HepG2 (cell line): ENCODE data around the gene NCAPD2. TPM values are rescaled to one million over a fixed set of nuclear protein-coding genes. Genes with fewer than 3 reads are reported as not detected.

Source experiments
- BHLHE40 ChIP-seq: IDR thresholded peaks from 2 replicates; pipeline ENCODE4 v1.6.1; 2011; ENCODE audit warnings: low read length, improper control_type of control experiment
- BRCA1 ChIP-seq: sonication (generic); formaldehyde crosslinking; IDR thresholded peaks from 2 replicates; pipeline ENCODE4 v1.4.0; 2020; ENCODE audit warnings: missing genetic modification reagents
- CAMTA2 ChIP-seq: sonication (generic); formaldehyde crosslinking; IDR thresholded peaks from 2 replicates; pipeline ENCODE4 v1.4.0; 2020; ENCODE audit warnings: mild to moderate bottlenecking, missing genetic modification reagents, borderline replicate concordance
- E2F1 ChIP-seq: sonication (generic); formaldehyde crosslinking; IDR thresholded peaks from 2 replicates; pipeline ENCODE4 v1.5.0; 2020; ENCODE audit warnings: missing genetic modification reagents
- FOSL2 ChIP-seq: sonication (generic); formaldehyde crosslinking; IDR thresholded peaks from 2 replicates; pipeline ENCODE4 v1.4.0; 2020; ENCODE audit warnings: missing genetic modification reagents
- HMGA1 ChIP-seq: sonication (generic); formaldehyde crosslinking; conservative IDR thresholded peaks from 2 replicates; pipeline ENCODE4 v1.4.0; 2020; ENCODE audit warnings: missing genetic modification reagents
- LCORL ChIP-seq, 2 experiments: fragments of 450-650 bp in 1 of 2; sonication (generic) in 1 of 2; formaldehyde crosslinking in 1 of 2; IDR thresholded peaks; 2 replicates each; pipeline versions ENCODE4 v1.5.0 to v1.6.1; 2017 to 2020; ENCODE audit warnings: antibody characterized with exemption in 1 of 2, missing genetic modification reagents in 1 of 2
- MYPOP ChIP-seq: sonication (generic); formaldehyde crosslinking; IDR thresholded peaks from 2 replicates; pipeline ENCODE4 v1.8.1; 2023; ENCODE audit warnings: mild to moderate bottlenecking, moderate library complexity, missing genetic modification reagents
- PATZ1 ChIP-seq: sonication (generic); formaldehyde crosslinking; IDR thresholded peaks from 2 replicates; pipeline ENCODE4 v1.4.0; 2020; ENCODE audit warnings: missing genetic modification reagents
- PHF8 ChIP-seq: sonication (generic); formaldehyde crosslinking; IDR thresholded peaks from 2 replicates; pipeline ENCODE4 v1.5.0; 2020; ENCODE audit warnings: missing genetic modification reagents
- PREB ChIP-seq: sonication (generic); formaldehyde crosslinking; IDR thresholded peaks from 2 replicates; pipeline ENCODE4 v1.4.0; 2020; ENCODE audit warnings: missing genetic modification reagents
- SAFB2 ChIP-seq: sonication (generic); formaldehyde crosslinking; IDR thresholded peaks from 2 replicates; pipeline ENCODE4 v1.5.1; 2020; ENCODE audit warnings: missing genetic modification reagents, low read depth, mild to moderate bottlenecking, borderline replicate concordance
- TRIM22 ChIP-seq: fragments of 450-650 bp; IDR thresholded peaks from 2 replicates; pipeline ENCODE4 v1.6.1; 2017
- ZBTB8A ChIP-seq: sonication (generic); formaldehyde crosslinking; IDR thresholded peaks from 2 replicates; pipeline ENCODE4 v1.4.0; 2020; ENCODE audit warnings: mild to moderate bottlenecking, low read depth, missing genetic modification reagents, borderline replicate concordance
- ZNF12 ChIP-seq: sonication (generic); formaldehyde crosslinking; IDR thresholded peaks from 2 replicates; pipeline ENCODE4 v1.5.0; 2020; ENCODE audit warnings: missing genetic modification reagents
- ZNF18 ChIP-seq: sonication (generic); formaldehyde crosslinking; IDR thresholded peaks from 2 replicates; pipeline ENCODE4 v1.8.0; 2022; ENCODE audit warnings: mild to moderate bottlenecking, missing genetic modification reagents; ENCODE audit not compliant: insufficient replicate concordance
- ZNF33A ChIP-seq: sonication (generic); formaldehyde crosslinking; IDR thresholded peaks from 2 replicates; pipeline ENCODE4 v1.5.1; 2020; ENCODE audit warnings: missing genetic modification reagents, mild to moderate bottlenecking, moderate library complexity, borderline replicate concordance
- ZNF749 ChIP-seq: sonication (generic); formaldehyde crosslinking; IDR thresholded peaks from 2 replicates; pipeline ENCODE4 v1.8.0; 2022; ENCODE audit warnings: mild to moderate bottlenecking, missing genetic modification reagents, moderate library complexity, borderline replicate concordance
- polyA plus RNA-seq, 8 experiments: library from polyadenylated mRNA; depleted of rRNA in 3 of 8; stranded (reverse) in 7 of 8; unstranded in 1 of 8; fragments of >200 nt; fragmentation: Illumina TruSeq in 4 of 8; extraction: Trizol in 4 of 8; gene quantifications; 2 replicates each; pipeline versions ENCODE4 v1.2.1 to v1.2.3, GENCODE V29; 2011 to 2016; ENCODE audit warnings: low read depth in 4 of 8, missing spikeins in 1 of 8, mixed read lengths in 1 of 8; ENCODE audit not compliant: insufficient read depth in 1 of 8
- total RNA-seq, 5 experiments: library from RNA; depleted of rRNA; stranded (reverse); fragments of >200 nt; fragmentation: Illumina TruSeq; extraction: Trizol; gene quantifications; 2 replicates each; pipeline ENCODE4 v1.2.3, GENCODE V29; 2016; ENCODE audit warnings: low read depth in 1 of 5

The NCAPD2 gene
- total and polyA plus RNA-seq, 2 of the 13 experiments (the other 11 are each of a cell fraction or from before 2014, with no cell fraction given): 51.1 to 65.6 TPM

- TF ChIP-seq MYPOP (CRISPR knock-in tag): peak; percentile 70
- TF ChIP-seq PHF8: peak; percentile 48; the same call in 1 of the 2 replicates
- TF ChIP-seq ZNF18 (CRISPR knock-in tag): peak; percentile 51
- no peak for TF ChIP-seq BRCA1 (CRISPR knock-in tag)
- peak; percentile 77 for TF ChIP-seq BHLHE40
- peak; percentile 70; the same call in 1 of the 2 replicates for TF ChIP-seq E2F1
- TF ChIP-seq ZBTB8A: no peak
- TF ChIP-seq PATZ1 (CRISPR knock-in tag): 0 out of 2 replicates have a peak, but pooled peaks have one; percentile 9
- TF ChIP-seq TRIM22: no peak
- peak; percentile 55; the same call in 1 of the 2 replicates for TF ChIP-seq ZNF749 (CRISPR knock-in tag)
- no peak for TF ChIP-seq PREB (CRISPR knock-in tag)
- TF ChIP-seq ZNF12: no peak
- TF ChIP-seq FOSL2: peak; percentile 19; the same call in 1 of the 2 replicates
- 0 out of 2 replicates have a peak, but pooled peaks have one; percentile 38 for TF ChIP-seq ZNF33A
- no peak for TF ChIP-seq LCORL (IDR thresholded peaks at IDR 0.05)
- no peak for TF ChIP-seq LCORL (CRISPR knock-in tag; IDR thresholded peaks at IDR 0.05)
- TF ChIP-seq HMGA1 (CRISPR knock-in tag): no peak
- peak; percentile 76 for TF ChIP-seq SAFB2
- TF ChIP-seq CAMTA2 (CRISPR knock-in tag): no peak
Measured at GRCh38 chr12:6534945-6535696, 41.2 kb downstream of the NCAPD2 start (continued).
